WTC11 (cell line): ENCODE measurements around the gene PDE11A.

ENCODE experiments used
- CTCF ChIP-seq: fragments of 200-600 bp; IDR thresholded peaks from 2 replicates; pipeline ENCODE4 v1.8.0; 2022; ENCODE audit warnings: antibody characterized with exemption
- SP1 ChIP-seq: sonication (generic); formaldehyde crosslinking; conservative IDR thresholded peaks from 2 replicates; pipeline ENCODE4 v1.8.1; 2022; ENCODE audit warnings: missing genetic modification reagents
- TF ChIP-seq, protein P1 (sequence below): sonication (generic); formaldehyde crosslinking; IDR thresholded peaks from 2 replicates; pipeline ENCODE4 v1.8.1; 2023; ENCODE audit warnings: mild to moderate bottlenecking, moderate library complexity, missing genetic modification reagents

DNA sequence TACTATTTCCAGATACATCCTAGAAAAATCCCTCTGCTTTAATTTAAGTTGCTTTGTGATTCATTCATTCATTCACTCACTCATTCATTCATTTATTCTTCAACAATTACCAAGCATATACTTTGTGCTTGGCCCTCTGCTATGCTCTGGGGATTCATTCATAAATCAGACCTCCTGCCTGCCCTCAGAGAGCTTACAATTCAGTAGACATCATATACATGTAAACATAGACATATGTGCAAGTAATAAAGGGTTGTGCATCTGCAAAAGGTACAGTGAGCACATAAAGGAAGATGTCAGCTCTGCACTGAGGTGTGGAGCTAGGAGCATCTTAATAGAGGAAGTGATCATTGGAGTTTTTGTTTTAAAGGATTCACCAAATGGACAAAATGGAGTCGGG is 490.6 kb downstream of the PDE11A start:
- TF ChIP-seq CTCF, result no peak
- TF ChIP-seq SP1 (CRISPR knock-in tag), result no peak
- TF ChIP-seq, protein P1, sequence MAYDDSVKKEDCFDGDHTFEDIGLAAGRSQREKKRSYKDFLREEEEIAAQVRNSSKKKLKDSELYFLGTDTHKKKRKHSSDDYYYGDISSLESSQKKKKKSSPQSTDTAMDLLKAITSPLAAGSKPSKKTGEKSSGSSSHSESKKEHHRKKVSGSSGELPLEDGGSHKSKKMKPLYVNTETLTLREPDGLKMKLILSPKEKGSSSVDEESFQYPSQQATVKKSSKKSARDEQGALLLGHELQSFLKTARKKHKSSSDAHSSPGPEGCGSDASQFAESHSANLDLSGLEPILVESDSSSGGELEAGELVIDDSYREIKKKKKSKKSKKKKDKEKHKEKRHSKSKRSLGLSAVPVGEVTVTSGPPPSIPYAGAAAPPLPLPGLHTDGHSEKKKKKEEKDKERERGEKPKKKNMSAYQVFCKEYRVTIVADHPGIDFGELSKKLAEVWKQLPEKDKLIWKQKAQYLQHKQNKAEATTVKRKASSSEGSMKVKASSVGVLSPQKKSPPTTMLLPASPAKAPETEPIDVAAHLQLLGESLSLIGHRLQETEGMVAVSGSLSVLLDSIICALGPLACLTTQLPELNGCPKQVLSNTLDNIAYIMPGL (CRISPR knock-in tag), result no peak
